Liver (tissue), 3 donors: ENCODE measurements around the gene ZNF587B.

Experiments
- GABPA ChIP-seq, 2 donors: IDR thresholded peaks in 1 of 2; conservative IDR thresholded peaks in 1 of 2; 2 replicates each; pipeline ENCODE4 v1.6.1; 2016; ENCODE audit warnings: antibody characterized with exemption in 2 of 2, mild to moderate bottlenecking in 1 of 2, moderate library complexity in 1 of 2
- RAD21 ChIP-seq, 2 donors: IDR thresholded peaks; 2 replicates each; pipeline ENCODE4 v1.6.1; 2016; ENCODE audit warnings: antibody characterized with exemption in 2 of 2, mild to moderate bottlenecking in 2 of 2
- SP1 ChIP-seq: IDR thresholded peaks from 2 replicates; pipeline ENCODE4 v1.6.1; 2018; ENCODE audit warnings: antibody characterized with exemption, mild to moderate bottlenecking
- TAF1 ChIP-seq: conservative IDR thresholded peaks from 2 replicates; pipeline ENCODE4 v1.6.1; 2016; ENCODE audit warnings: antibody characterized with exemption, mild to moderate bottlenecking
- TF ChIP-seq, protein P1 (sequence below): fragments of 150-350 bp; IDR thresholded peaks from 2 replicates; pipeline ENCODE4 v1.5.1; 2017; ENCODE audit warnings: improper control_type of control experiment, low read depth, low read length; ENCODE audit not compliant: missing input control
- TF ChIP-seq, protein P2 (sequence below): IDR thresholded peaks from 2 replicates; pipeline ENCODE4 v1.6.1; 2016; ENCODE audit warnings: antibody characterized with exemption
- TF ChIP-seq, protein P3 (sequence below): IDR thresholded peaks from 2 replicates; pipeline ENCODE4 v1.6.1; 2016; ENCODE audit warnings: antibody characterized with exemption, mild to moderate bottlenecking
- donor health status: healthy.
- donor health status: healthy.

DNA sequence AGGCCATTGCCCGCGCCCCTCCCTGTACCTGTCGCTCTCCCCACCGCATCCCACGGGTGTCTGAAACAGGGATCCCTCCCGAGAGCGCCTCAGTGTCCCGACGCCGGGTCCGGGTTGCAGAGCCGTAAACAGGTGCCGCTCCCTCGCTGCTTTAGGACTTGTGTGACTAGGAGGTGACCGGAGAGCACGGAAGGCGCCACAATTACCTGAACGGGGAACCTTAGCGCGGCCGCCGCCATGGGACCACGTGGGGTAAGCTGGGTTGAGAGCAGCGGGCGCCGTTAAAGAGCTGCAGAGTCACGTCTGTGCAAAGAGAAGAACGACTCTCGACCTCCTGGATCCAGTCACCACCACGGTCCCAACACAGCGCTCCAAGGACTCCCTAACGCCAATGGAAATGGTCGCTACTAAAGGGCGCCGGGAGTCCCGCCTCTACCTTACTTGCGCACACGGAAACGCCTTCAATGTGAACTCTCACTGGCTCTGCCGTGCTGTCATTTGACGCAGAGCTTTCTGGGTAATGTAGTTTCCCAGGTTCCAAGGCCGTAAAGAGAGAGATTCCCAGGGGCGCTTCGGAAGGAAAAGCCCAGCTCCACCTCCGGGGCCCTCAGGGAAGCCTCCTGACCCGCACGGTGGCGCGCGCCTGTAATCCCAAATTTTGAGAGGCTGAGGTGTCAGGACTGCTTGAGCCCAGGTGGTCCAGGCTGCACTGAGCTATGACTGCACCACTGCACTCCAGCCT lies 15.4 kb upstream of the ZNF587B start, which contains the start of gene ZNF552:
- TF ChIP-seq, protein P1, sequence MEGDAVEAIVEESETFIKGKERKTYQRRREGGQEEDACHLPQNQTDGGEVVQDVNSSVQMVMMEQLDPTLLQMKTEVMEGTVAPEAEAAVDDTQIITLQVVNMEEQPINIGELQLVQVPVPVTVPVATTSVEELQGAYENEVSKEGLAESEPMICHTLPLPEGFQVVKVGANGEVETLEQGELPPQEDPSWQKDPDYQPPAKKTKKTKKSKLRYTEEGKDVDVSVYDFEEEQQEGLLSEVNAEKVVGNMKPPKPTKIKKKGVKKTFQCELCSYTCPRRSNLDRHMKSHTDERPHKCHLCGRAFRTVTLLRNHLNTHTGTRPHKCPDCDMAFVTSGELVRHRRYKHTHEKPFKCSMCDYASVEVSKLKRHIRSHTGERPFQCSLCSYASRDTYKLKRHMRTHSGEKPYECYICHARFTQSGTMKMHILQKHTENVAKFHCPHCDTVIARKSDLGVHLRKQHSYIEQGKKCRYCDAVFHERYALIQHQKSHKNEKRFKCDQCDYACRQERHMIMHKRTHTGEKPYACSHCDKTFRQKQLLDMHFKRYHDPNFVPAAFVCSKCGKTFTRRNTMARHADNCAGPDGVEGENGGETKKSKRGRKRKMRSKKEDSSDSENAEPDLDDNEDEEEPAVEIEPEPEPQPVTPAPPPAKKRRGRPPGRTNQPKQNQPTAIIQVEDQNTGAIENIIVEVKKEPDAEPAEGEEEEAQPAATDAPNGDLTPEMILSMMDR, result no peak
- TF ChIP-seq SP1, result peak; percentile 51
- TF ChIP-seq TAF1, result peak; percentile 94
- peak; percentile 46 to 87 for TF ChIP-seq GABPA (IDR thresholded peaks at IDR 0.05 in 1 of 2, conservative IDR thresholded peaks at IDR 0.05 in 1 of 2)
- TF ChIP-seq RAD21 (IDR thresholded peaks at IDR 0.05), result peak; percentile 28 to 50
- TF ChIP-seq, protein P2, sequence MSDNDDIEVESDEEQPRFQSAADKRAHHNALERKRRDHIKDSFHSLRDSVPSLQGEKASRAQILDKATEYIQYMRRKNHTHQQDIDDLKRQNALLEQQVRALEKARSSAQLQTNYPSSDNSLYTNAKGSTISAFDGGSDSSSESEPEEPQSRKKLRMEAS, result peak; percentile 54
- TF ChIP-seq, protein P3, sequence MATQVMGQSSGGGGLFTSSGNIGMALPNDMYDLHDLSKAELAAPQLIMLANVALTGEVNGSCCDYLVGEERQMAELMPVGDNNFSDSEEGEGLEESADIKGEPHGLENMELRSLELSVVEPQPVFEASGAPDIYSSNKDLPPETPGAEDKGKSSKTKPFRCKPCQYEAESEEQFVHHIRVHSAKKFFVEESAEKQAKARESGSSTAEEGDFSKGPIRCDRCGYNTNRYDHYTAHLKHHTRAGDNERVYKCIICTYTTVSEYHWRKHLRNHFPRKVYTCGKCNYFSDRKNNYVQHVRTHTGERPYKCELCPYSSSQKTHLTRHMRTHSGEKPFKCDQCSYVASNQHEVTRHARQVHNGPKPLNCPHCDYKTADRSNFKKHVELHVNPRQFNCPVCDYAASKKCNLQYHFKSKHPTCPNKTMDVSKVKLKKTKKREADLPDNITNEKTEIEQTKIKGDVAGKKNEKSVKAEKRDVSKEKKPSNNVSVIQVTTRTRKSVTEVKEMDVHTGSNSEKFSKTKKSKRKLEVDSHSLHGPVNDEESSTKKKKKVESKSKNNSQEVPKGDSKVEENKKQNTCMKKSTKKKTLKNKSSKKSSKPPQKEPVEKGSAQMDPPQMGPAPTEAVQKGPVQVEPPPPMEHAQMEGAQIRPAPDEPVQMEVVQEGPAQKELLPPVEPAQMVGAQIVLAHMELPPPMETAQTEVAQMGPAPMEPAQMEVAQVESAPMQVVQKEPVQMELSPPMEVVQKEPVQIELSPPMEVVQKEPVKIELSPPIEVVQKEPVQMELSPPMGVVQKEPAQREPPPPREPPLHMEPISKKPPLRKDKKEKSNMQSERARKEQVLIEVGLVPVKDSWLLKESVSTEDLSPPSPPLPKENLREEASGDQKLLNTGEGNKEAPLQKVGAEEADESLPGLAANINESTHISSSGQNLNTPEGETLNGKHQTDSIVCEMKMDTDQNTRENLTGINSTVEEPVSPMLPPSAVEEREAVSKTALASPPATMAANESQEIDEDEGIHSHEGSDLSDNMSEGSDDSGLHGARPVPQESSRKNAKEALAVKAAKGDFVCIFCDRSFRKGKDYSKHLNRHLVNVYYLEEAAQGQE, result peak; percentile 76
